BLaER1 (cell line): Measurements from ENCODE around the gene RASL12.

Experiments
- H3K27ac ChIP-seq: shearing (Covaris generic); formaldehyde crosslinking; 2 replicates; pipeline ENCODE4 v1.8.1; 2022
- H3K27me3 ChIP-seq: shearing (Covaris generic); formaldehyde crosslinking; 2 replicates; pipeline ENCODE4 v1.8.1; 2022
- H3K36me3 ChIP-seq: shearing (Covaris generic); formaldehyde crosslinking; 2 replicates; pipeline ENCODE4 v1.8.1; 2022
- H3K4me1 ChIP-seq: shearing (Covaris generic); formaldehyde crosslinking; 2 replicates; pipeline ENCODE4 v1.8.1; 2022
- H3K4me2 ChIP-seq: shearing (Covaris generic); formaldehyde crosslinking; 2 replicates; pipeline ENCODE4 v1.8.1; 2022
- H3K4me3 ChIP-seq: shearing (Covaris generic); formaldehyde crosslinking; 2 replicates; pipeline ENCODE4 v1.8.1; 2022
- H3K9ac ChIP-seq: shearing (Covaris generic); formaldehyde crosslinking; 2 replicates; pipeline ENCODE4 v1.8.1; 2022
- H3K9me3 ChIP-seq: shearing (Covaris generic); formaldehyde crosslinking; 2 replicates; pipeline ENCODE4 v1.8.1; 2022
- H4K20me1 ChIP-seq: shearing (Covaris generic); formaldehyde crosslinking; 2 replicates; pipeline ENCODE4 v1.8.1; 2022
- Cebpa-rat ChIP-seq: shearing (Covaris generic); IDR thresholded peaks from 2 replicates; pipeline ENCODE4 v1.8.1; 2022

RASL12 gene

DNA sequence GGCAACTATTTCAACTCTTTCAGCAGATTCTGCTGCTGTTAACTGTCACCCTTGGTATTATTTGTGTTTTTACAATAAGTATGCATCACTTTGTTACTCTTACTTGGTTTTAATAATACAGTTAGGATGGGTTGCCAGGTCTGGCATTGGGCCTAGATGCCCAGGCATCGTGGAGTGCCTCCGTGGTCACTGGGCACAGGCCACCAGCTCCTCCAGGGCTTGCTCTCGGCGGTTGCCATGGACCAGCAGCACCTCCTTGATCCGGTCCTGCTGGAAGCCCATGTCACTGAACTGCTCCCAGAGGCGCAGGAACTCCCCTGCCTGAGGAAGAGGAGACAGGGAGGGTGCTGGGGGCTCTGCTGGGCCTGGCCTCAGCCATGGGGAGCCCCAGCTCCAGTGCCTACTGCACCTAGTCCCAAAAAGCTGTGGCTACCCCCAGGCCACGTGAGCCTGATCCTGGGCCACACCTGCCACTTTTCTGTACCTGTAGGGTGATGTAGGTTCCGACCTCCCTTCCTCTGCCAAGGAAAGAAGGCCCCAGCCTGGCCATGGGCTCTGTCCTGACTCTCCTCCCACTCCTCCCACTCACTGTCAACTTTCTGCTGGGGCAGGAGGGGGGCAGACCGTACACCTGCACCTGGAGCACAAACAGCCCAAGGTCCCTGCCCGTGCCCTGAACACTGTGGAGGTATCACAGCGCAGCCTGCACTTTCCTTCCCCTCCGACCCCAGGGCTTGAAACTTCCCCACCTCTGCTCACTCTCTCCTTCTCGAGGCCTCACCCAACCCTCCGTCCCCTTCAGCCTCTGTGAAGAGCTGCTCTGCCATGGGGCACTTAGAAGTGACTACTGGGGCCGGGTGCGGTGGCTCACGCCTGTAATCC, 25.4 kb upstream of the RASL12 start:
- TF ChIP-seq Cebpa-rat = no peak
- H3K27ac ChIP-seq = no peak overlapping the region; the same call in 1 of the 2 replicates
- H3K4me2 ChIP-seq = no peak overlapping the region
- no peaks in the 10 kb centered on the region for H3K9me3 ChIP-seq
- no peaks in the 10 kb centered on the region for H3K27me3 ChIP-seq
- no peak overlapping the region for H3K4me3 ChIP-seq
- no peaks in the 10 kb centered on the region for H4K20me1 ChIP-seq
- H3K9ac ChIP-seq = no peak overlapping the region
- H3K36me3 ChIP-seq = peaks cover 13% of the 10 kb centered on the region
- H3K4me1 ChIP-seq = no peaks in the 10 kb centered on the region

DNA sequence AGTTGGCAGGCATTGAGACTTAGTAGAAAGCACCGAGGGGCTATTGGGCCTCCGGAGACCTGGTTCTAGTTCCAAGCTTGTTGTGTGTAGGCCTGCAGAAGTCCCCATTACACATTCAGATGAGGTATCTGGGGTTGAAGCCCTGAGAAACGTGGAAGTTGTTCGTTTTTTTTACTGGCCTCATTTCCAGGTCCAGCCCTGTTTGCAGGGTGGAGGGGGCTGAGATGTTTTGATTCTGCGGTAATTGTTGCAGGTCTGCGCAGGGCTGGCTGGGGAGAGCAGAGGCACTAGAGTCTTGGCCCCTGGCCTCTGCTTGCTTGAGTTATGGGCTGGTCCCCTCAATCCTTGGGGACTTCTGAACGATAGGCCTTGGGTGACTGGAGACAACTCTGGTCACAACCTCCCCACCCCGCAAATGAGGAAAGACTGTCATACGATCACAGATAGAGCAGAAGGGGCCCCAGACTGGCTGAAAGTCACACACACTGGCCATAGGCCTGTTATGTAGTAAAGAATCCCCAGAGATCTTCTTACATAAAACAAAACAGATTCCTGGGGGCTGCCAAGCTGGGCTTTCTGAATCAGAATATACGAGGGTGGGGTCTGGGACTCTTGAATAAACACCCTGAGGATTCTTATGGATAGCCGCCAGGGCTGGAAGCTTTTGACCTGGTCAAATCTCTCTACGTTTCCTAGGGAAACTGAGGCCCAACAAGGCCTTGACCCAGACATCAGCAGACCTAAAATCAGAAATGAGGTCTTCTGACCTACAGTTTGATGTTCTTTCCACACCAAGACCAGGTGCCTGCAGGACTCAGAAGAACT, 24.4 kb upstream of the RASL12 start:
- Histone ChIP-seq H4K20me1 (no peaks in the 10 kb centered on the region), H3K36me3 (peaks cover 3% of the 10 kb centered on the region; the same call in 1 of the 2 replicates), H3K4me1 (no peaks in the 10 kb centered on the region), H3K27ac (no peak overlapping the region), H3K4me3 (no peak overlapping the region), H3K4me2 (no peak overlapping the region), H3K9me3 (no peaks in the 10 kb centered on the region), H3K27me3 (no peaks in the 10 kb centered on the region), H3K9ac (no peak overlapping the region; the same call in 1 of the 2 replicates)
- no peak for TF ChIP-seq Cebpa-rat

DNA sequence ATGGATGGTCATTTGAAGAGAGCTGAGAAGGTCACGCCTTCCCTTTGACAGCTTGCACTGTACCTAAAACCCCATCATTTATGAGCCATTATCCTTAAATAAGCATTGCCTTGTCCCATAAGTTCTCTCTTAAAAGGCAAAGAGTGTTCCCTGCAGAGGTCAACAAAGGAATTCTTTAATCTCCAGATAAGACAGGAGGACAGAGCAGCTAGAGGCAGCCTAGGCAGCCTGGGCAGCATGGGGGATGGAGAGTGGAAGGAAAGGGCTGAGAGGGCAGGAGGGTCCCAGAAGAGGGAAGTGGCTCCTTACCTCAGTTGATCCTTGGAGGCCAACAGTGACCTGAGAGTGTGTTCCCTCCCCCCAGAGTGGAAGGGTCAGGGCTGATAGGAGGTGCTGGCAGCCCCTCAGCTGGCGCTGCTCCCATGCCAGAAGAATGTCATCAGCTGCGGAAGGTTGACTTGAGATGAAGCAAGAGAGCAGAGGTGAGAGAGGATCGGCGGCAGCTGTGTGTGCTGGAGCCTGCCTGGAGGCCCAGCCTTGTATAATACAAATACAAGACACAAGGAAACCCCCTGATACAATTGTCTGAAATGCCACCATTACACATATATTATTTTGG, 21.5 kb upstream of the RASL12 start:
- Histone ChIP-seq H3K36me3 (no peaks in the 10 kb centered on the region), H3K27me3 (no peaks in the 10 kb centered on the region), H3K27ac (no peak overlapping the region), H3K4me3 (no peak overlapping the region), H3K4me1 (peaks cover 11% of the 10 kb centered on the region), H4K20me1 (no peaks in the 10 kb centered on the region), H3K9ac (no peak overlapping the region), H3K9me3 (no peaks in the 10 kb centered on the region), H3K4me2 (no peak overlapping the region)
- TF ChIP-seq Cebpa-rat = no peak

DNA sequence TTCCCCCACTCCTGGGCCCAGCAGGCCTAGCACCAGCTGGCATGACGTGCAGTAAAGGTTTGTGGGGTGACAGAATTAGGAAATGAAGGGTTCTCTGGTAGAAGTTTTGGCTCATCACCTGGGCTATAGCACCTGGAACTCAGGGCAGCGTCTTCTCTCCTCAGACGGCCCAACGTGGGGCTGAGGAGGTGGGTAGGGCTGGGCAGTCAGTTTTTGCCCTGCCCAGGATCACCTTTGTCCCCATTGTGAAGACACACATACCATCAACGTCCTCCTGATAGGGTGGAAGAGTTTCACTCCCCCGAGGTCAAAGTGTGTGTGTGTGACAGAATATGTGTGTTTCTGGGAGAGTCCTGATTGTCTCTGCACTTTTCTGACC, 20.8 kb upstream of the RASL12 start:
- Histone ChIP-seq H4K20me1 (no peaks in the 10 kb centered on the region), H3K27ac (no peak overlapping the region), H3K9ac (no peak overlapping the region), H3K27me3 (no peaks in the 10 kb centered on the region), H3K4me3 (no peak overlapping the region), H3K36me3 (no peaks in the 10 kb centered on the region), H3K9me3 (no peaks in the 10 kb centered on the region), H3K4me1 (peaks cover 11% of the 10 kb centered on the region), H3K4me2 (no peak overlapping the region)
- TF ChIP-seq Cebpa-rat = no peak

DNA sequence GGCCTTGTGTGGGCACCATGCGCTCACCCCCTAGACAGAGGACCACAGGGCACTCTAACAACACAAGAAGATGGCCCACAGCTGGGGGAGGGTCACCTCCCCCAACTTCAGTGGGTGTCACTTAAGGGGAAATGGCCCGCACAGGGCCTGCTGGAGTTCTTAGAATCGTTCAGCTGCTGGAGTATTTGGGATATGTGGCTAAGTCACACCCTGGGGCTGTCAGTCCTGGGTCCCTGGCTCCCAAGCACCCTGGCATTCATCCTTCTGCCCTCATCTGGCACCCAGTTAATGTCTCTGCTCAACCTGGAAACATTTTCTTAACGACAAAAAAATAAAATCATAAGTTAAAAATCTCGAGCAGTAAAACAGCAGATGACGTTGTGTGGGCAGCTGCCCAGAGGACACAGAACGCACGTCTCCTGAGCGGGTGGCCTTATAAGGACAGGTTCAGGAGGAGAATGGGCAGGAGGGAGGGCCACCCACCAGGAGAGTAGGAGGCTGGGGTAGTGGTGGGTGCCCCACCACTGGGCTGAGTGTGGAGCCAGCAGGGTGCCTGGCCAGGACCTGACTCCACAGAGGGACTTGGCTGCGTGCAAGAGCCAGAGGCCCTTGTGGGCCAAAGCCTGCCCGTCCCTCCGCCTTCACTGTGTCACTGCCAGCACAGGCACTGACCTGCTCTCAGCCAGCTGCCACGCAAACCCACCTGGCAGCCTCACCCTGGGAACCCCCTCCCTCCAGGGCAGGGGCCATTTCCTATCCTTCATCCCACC, 20.3 kb upstream of the RASL12 start:
- Histone ChIP-seq H4K20me1 (no peaks in the 10 kb centered on the region), H3K27me3 (no peaks in the 10 kb centered on the region), H3K9me3 (no peaks in the 10 kb centered on the region), H3K36me3 (no peaks in the 10 kb centered on the region), H3K9ac (no peak overlapping the region), H3K4me1 (peaks cover 15% of the 10 kb centered on the region), H3K4me2 (no peak overlapping the region), H3K27ac (no peak overlapping the region), H3K4me3 (no peak overlapping the region)
- no peak for TF ChIP-seq Cebpa-rat

DNA sequence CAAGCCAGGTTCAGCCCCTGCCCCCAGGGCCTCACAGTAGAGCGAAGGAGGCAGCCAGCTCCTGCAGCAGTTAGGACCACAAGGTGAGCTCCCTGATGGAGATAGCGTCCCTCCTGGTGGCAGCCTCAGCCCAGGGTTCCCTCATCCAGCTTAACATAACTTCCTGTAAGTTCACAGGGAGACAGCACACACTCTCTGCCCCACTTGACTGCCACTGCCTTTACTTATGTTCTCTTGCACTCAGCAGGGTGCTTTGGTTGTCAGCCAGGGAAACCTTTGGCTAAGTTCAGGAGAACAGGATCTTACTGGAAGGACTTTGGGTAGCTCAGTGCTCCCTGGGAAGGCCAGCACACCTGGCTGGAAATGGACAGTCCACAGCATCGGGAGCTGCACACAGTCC, 19.6 kb upstream of the RASL12 start:
- no peak overlapping the region for H3K4me2 ChIP-seq
- TF ChIP-seq Cebpa-rat = no peak
- H3K9me3 ChIP-seq = no peaks in the 10 kb centered on the region
- peak overlapping the region; percentile 16; the same call in 1 of the 2 replicates for H3K27ac ChIP-seq
- no peak overlapping the region for H3K4me3 ChIP-seq
- H4K20me1 ChIP-seq = no peaks in the 10 kb centered on the region
- peaks cover 21% of the 10 kb centered on the region for H3K4me1 ChIP-seq
- no peaks in the 10 kb centered on the region for H3K27me3 ChIP-seq
- no peak overlapping the region for H3K9ac ChIP-seq
- no peaks in the 10 kb centered on the region for H3K36me3 ChIP-seq

DNA sequence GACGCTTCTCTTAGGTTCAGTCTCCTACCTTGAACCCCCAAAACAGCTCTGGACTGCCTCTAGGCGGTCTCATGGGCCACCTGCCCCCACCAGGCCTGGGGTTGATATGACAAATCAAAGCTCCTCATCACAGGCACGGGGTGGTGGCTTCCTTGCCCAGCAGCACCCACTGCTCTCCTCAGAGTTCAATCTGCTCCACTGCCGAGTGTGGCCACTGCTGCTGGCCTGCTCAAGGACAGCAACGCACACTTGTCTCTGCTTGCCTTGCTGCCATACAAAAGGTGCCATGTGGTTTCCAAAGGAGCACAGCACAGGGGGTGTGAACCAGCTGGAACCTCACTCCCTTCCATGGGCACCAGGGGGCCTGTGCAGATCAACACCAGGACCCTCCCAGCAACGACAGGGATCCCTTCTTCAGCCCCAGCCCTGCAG, 18.9 kb upstream of the RASL12 start:
- H3K4me1 ChIP-seq = peaks cover 28% of the 10 kb centered on the region

DNA sequence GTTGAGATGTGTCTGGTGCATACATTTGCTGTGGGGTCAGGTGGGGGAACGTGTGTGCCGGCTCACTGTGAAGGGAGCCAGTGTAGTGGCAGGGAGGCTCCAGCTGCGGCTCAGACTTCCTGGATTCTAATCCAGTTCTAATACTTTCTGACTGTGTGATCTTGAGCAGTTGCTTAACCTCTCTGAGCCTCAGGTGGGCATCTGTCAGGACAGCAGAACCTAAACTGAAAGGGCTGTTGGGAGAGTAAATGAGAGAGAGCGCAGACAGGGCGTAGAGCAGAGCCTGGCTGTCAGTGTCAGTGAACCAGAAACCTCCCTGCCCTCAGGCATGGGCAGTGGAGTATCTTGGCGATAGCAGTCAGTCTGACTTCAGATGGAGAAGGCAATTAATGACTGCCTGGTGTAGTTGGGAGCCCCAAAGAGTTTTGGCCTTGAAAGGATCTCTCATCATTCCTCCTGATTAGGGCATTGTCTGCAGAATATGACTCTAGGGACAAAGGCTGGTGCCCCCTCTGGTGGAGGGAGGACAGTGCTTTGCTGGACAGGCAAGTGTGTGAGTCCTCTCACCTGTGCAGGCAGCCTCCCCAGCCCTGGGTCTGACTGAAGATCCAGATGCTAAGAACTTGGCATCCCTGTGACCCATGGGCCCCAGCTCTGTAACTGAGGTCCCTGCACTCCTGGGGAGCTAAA, 18.3 kb upstream of the RASL12 start:
- H3K36me3 ChIP-seq = no peaks in the 10 kb centered on the region
- peaks cover 34% of the 10 kb centered on the region for H3K4me1 ChIP-seq
- no peak for TF ChIP-seq Cebpa-rat
- no peaks in the 10 kb centered on the region for H4K20me1 ChIP-seq
- no peak overlapping the region for H3K4me3 ChIP-seq
- H3K4me2 ChIP-seq = no peak overlapping the region
- H3K27me3 ChIP-seq = no peaks in the 10 kb centered on the region
- H3K27ac ChIP-seq = no peak overlapping the region; the same call in 1 of the 2 replicates
- no peak overlapping the region for H3K9ac ChIP-seq
- no peaks in the 10 kb centered on the region for H3K9me3 ChIP-seq

More for the DNA sequence above, 18.9 kb upstream of the RASL12 start:
- Histone ChIP-seq H3K4me2 (no peak overlapping the region), H3K4me3 (no peak overlapping the region), H3K36me3 (no peaks in the 10 kb centered on the region), H4K20me1 (no peaks in the 10 kb centered on the region), H3K27ac (no peak overlapping the region), H3K27me3 (no peaks in the 10 kb centered on the region), H3K9me3 (no peaks in the 10 kb centered on the region), H3K9ac (no peak overlapping the region)
- no peak for TF ChIP-seq Cebpa-rat
